Measurements from ENCODE around the gene PITPNM3.

- TF ChIP-seq RAD21 (IDR thresholded peaks at IDR 0.05; ENCODE audit: low read depth): no peak
- TF ChIP-seq CREB1 (IDR thresholded peaks at IDR 0.05; ENCODE audit: low read depth): no peak
- TF ChIP-seq MAX (IDR thresholded peaks at IDR 0.05): no peak
These were observed 32.5 kb downstream of the PITPNM3 start for GRCh38 chr17:6523809-6524355.

All from Ishikawa (cell line).